ENCODE data around the gene NR4A3.

GRCh38 chr9:99833735-99834134 is 12.1 kb downstream of the NR4A3 start:
- TF ChIP-seq CTCF (IDR thresholded peaks at IDR 0.05) (no peak), POLR2A (IDR thresholded peaks at IDR 0.05) (no peak)
